ENCODE results near the gene SLC4A4. TPM values are rescaled to one million over a fixed set of nuclear protein-coding genes. Genes with fewer than 3 reads are reported as not detected.

The SLC4A4 gene
- total and polyA plus RNA-seq, 2 of the 8 experiments (the other 6 are each of a cell fraction or from before 2014, with no cell fraction given), result 0.67 to 2.8 TPM

DNA sequence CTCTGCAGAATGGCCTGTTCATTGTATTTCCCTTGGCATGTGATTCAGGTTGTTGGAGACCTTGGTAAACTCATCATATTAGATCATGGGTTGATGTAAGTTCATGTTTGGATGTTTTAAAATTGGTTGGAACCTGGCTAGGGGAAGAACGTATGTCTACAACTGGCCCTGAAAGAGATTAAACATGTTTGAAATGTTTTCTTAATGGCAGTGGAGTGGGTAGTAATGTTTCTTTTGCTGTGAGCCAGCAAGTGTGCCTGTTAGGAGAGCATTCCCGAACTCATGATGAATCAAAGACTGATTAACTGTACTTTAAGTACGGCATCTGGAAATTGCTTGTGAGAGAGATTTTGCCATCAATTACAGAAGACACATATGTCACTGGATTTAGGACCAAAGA, 44.5 kb upstream of the SLC4A4 start:
- no peak overlapping the region for H3K9ac ChIP-seq (replicated peaks in 1 of 4; ENCODE audit: extremely low read depth in 1 of 4, low read depth in 3 of 4, low read length in 3 of 4)
- no peak overlapping the region for H2BK120ac ChIP-seq (replicated peaks; ENCODE audit: low read depth, low read length)
- no peak overlapping the region for H3K56ac ChIP-seq (replicated peaks; ENCODE audit: insufficient read length, low read depth, low read length)
- TF ChIP-seq, protein P1, sequence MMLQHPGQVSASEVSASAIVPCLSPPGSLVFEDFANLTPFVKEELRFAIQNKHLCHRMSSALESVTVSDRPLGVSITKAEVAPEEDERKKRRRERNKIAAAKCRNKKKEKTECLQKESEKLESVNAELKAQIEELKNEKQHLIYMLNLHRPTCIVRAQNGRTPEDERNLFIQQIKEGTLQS (IDR thresholded peaks at IDR 0.05; ENCODE audit: insufficient read depth, low read depth, low read length), result no peak
- no peak for TF ChIP-seq RNF2 (IDR thresholded peaks at IDR 0.05; ENCODE audit: borderline replicate concordance, low read depth, low read length, missing control alignments, poor library complexity, severe bottlenecking)
- TF ChIP-seq YY1 (IDR thresholded peaks at IDR 0.05; ENCODE audit: low read depth, low read length), result no peak
- TF ChIP-seq CBX5 (IDR thresholded peaks at IDR 0.05; ENCODE audit: low read depth, low read length), result no peak
- no peak for TF ChIP-seq KDM1A (IDR thresholded peaks at IDR 0.05; ENCODE audit: borderline replicate concordance, low read length)
- no peak for TF ChIP-seq SUZ12 (IDR thresholded peaks at IDR 0.05; ENCODE audit: low read length)
- TF ChIP-seq BACH1 (IDR thresholded peaks at IDR 0.05; ENCODE audit: low read length), result no peak
- ChIA-PET CTCF (ENCODE audit: partially characterized antibody) (no interaction called here), POLR2A (ENCODE audit: partially characterized antibody) (no interaction called here)
- no peak overlapping the region for H3K4me3 ChIP-seq (ENCODE audit: extremely low read depth in 1 of 4, insufficient read depth in 2 of 4, low read depth in 3 of 4, low read length in 4 of 4)
- no peaks in the 10 kb centered on the region for H3K79me1 ChIP-seq (ENCODE audit: low read depth, low read length)
- no peaks in the 10 kb centered on the region for H4K20me1 ChIP-seq (replicated peaks in 1 of 2; ENCODE audit: control insufficient read depth in 1 of 2, insufficient read depth in 2 of 2, low read length in 2 of 2)
- H2AFZ ChIP-seq (ENCODE audit: low read length), result no peak overlapping the region
- H3K23me2 ChIP-seq (ENCODE audit: low read depth, low read length), result no peaks in the 10 kb centered on the region
- no peak overlapping the region for H4K8ac ChIP-seq (ENCODE audit: extremely low read depth, insufficient read depth, low read length)
- no peaks in the 10 kb centered on the region for H3K27me3 ChIP-seq (replicated peaks in 1 of 4; ENCODE audit: control insufficient read depth in 3 of 4, extremely low read depth in 1 of 4, insufficient read depth in 3 of 4, low read length in 3 of 4)
- no peaks in the 10 kb centered on the region for H3K4me1 ChIP-seq (replicated peaks in 1 of 4; ENCODE audit: control insufficient read depth in 3 of 4, insufficient read depth in 4 of 4, low read length in 3 of 4)
- no peak overlapping the region for H4K5ac ChIP-seq (ENCODE audit: insufficient read length, low read depth, low read length)
- H3K36me3 ChIP-seq (ENCODE audit: control insufficient read depth in 2 of 4, insufficient read depth in 4 of 4, low read length in 3 of 4), result no peaks in the 10 kb centered on the region
- no peak overlapping the region for H3K23ac ChIP-seq (ENCODE audit: insufficient read length)
- no peak overlapping the region for H2BK12ac ChIP-seq (ENCODE audit: low read depth, low read length)
- no peak overlapping the region for H2BK15ac ChIP-seq (ENCODE audit: low read length)
- no peaks in the 10 kb centered on the region for H3K79me2 ChIP-seq (ENCODE audit: control insufficient read depth in 1 of 2, insufficient read depth in 2 of 2, low read length in 2 of 2)
- FAIRE-seq (no peak), DNase-seq (ENCODE audit: low read depth in 1 of 2, low spot score in 2 of 2) (no peak)
- WGBS, 2 experiments (ENCODE audit: extremely low coverage in 1 of 2, insufficient coverage in 1 of 2, insufficient read length in 1 of 2, insufficient replicate concordance in 2 of 2, low coverage in 1 of 2, low lambda C conversion rate in 2 of 2, missing lambda C conversion rate in 1 of 2), result 94% methylated on average over 3 of the region's 3 CpGs; no CpG with 5 or more reads in 1 of the 2 experiments
- no peak overlapping the region for H4K91ac ChIP-seq (replicated peaks; ENCODE audit: insufficient read length, low read length)
- H3K18ac ChIP-seq (ENCODE audit: extremely low read depth, low read length), result no peak overlapping the region
- no peak overlapping the region for H3K4ac ChIP-seq (replicated peaks; ENCODE audit: insufficient read length, low read depth, low read length)
- H2BK20ac ChIP-seq (ENCODE audit: low read length), result no peak overlapping the region
- H3K27ac ChIP-seq (ENCODE audit: low read depth, low read length), result no peak overlapping the region
- no peaks in the 10 kb centered on the region for H3K9me3 ChIP-seq (ENCODE audit: insufficient read depth in 2 of 2, low read depth in 1 of 2, low read length in 1 of 2)
- H3K4me2 ChIP-seq (ENCODE audit: insufficient read depth in 1 of 2, low read depth in 2 of 2, low read length in 2 of 2), result no peak overlapping the region
- no peak overlapping the region for H2AK5ac ChIP-seq (ENCODE audit: low read depth, low read length)
- no peak overlapping the region for H3K14ac ChIP-seq (ENCODE audit: insufficient read length)
- H2BK5ac ChIP-seq (ENCODE audit: low read depth, low read length), result no peak overlapping the region

All from H1 (cell line).